H1 (cell line): ENCODE data around the gene KIF13A.

ENCODE experiments used
- CHD1 ChIP-seq: IDR thresholded peaks from 2 replicates; pipeline ENCODE4 v1.6.1; 2012; ENCODE audit warnings: low read depth, low read length, improper control_type of control experiment
- EZH2 ChIP-seq: fragments of 200-600 bp; sonication (generic); IDR thresholded peaks from 2 replicates; pipeline ENCODE4 v1.7.1; 2012; ENCODE audit warnings: low read depth, mild to moderate bottlenecking, moderate library complexity, low read length, inconsistent platforms; ENCODE audit not compliant: severe bottlenecking
- KDM1A ChIP-seq: fragments of 200-600, 300-600 bp; sonication (generic); IDR thresholded peaks from 2 replicates; pipeline ENCODE4 v1.7.1; 2016; ENCODE audit warnings: mild to moderate bottlenecking, low read length, borderline replicate concordance
- NRF1 ChIP-seq: IDR thresholded peaks from 2 replicates; pipeline ENCODE4 v1.6.1; 2011; ENCODE audit warnings: mild to moderate bottlenecking, low read depth, low read length, improper control_type of control experiment
- POLR2A ChIP-seq, 2 experiments: IDR thresholded peaks; 1 replicate in 1 of 2; 2 replicates in 1 of 2; pipeline ENCODE4 v1.6.1; 2011; ENCODE audit warnings: low read depth in 2 of 2, low read length in 2 of 2, mild to moderate bottlenecking in 2 of 2; ENCODE audit errors: control extremely low read depth in 1 of 2
- TF ChIP-seq, protein P1 (sequence below), 3 experiments: IDR thresholded peaks; 1 replicate in 2 of 3; 2 replicates in 1 of 3; pipeline versions ENCODE4 v1.5.1 to v1.6.1; 2011; ENCODE audit warnings: low read length in 3 of 3, mild to moderate bottlenecking in 3 of 3, inconsistent platforms in 2 of 3, low read depth in 1 of 3, moderate library complexity in 1 of 3; ENCODE audit not compliant: insufficient read depth in 1 of 3; ENCODE audit errors: control extremely low read depth in 1 of 3
- TF ChIP-seq, protein P2 (sequence below): IDR thresholded peaks from 2 replicates; pipeline ENCODE4 v1.6.1; 2012; ENCODE audit warnings: inconsistent platforms

DNA sequence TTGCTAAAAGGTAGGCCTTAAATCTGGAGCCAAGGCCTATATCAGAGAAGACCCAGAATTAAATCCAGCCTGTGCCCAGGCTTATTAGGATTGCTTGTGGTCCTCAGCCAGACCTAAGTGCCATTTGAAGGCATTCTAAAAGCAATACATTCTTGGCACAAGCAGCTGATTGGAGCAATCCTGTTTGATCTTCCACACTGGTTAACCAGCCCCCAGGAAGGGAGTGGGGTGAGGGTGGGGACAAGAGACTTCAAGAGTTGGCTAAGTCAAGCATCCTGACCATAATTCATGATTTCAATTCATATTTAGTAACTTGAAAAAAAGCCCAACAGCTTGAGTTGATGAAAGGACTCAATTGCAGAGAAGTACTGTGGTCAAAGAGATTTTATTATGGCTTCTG is 128.9 kb downstream of the KIF13A start:
- TF ChIP-seq CHD1 (no peak), EZH2 (no peak), POLR2A (IDR thresholded peaks at IDR 0.05; ENCODE audit: control extremely low read depth in 1 of 2, low read depth in 2 of 2, low read length in 2 of 2) (no peak), KDM1A (no peak), NRF1 (no peak)
- TF ChIP-seq, protein P1, sequence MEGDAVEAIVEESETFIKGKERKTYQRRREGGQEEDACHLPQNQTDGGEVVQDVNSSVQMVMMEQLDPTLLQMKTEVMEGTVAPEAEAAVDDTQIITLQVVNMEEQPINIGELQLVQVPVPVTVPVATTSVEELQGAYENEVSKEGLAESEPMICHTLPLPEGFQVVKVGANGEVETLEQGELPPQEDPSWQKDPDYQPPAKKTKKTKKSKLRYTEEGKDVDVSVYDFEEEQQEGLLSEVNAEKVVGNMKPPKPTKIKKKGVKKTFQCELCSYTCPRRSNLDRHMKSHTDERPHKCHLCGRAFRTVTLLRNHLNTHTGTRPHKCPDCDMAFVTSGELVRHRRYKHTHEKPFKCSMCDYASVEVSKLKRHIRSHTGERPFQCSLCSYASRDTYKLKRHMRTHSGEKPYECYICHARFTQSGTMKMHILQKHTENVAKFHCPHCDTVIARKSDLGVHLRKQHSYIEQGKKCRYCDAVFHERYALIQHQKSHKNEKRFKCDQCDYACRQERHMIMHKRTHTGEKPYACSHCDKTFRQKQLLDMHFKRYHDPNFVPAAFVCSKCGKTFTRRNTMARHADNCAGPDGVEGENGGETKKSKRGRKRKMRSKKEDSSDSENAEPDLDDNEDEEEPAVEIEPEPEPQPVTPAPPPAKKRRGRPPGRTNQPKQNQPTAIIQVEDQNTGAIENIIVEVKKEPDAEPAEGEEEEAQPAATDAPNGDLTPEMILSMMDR (IDR thresholded peaks at IDR 0.05; ENCODE audit: control extremely low read depth in 1 of 3, insufficient read depth in 1 of 3, low read depth in 1 of 3, low read length in 3 of 3), result no peak
- TF ChIP-seq, protein P2, sequence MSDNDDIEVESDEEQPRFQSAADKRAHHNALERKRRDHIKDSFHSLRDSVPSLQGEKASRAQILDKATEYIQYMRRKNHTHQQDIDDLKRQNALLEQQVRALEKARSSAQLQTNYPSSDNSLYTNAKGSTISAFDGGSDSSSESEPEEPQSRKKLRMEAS, result no peak
